Immature natural killer cell (primary cell): ENCODE measurements around the gene OR4K2. TPM values are rescaled to one million over a fixed set of nuclear protein-coding genes. Genes with fewer than 3 reads are reported as not detected.

ENCODE experiments used
- DNase-seq, 3 donors: peaks; one replicate each; pipeline ENCODE4 v3.0.0; 2022; ENCODE audit warnings: mixed read lengths in 1 of 3
- H3K27ac Mint-ChIP-seq, 6 donors: one replicate each; pipeline ENCODE4 v1.8.0; 2020; ENCODE audit warnings: mixed read lengths in 6 of 6, mild to moderate bottlenecking in 5 of 6, inconsistent platforms in 4 of 6, moderate library complexity in 3 of 6
- H3K27me3 Mint-ChIP-seq, 3 donors: one replicate each; pipeline ENCODE4 v1.8.0; 2020 to 2021; ENCODE audit warnings: low read depth in 3 of 3, mild to moderate bottlenecking in 3 of 3, mixed read lengths in 3 of 3, moderate library complexity in 3 of 3, inconsistent platforms in 1 of 3
- H3K36me3 Mint-ChIP-seq, 3 donors: one replicate each; pipeline ENCODE4 v1.8.0; 2020; ENCODE audit warnings: mixed read lengths in 3 of 3, inconsistent platforms in 2 of 3, mild to moderate bottlenecking in 2 of 3
- H3K4me1 Mint-ChIP-seq, 2 donors: one replicate each; pipeline ENCODE4 v1.8.0; 2020; ENCODE audit warnings: inconsistent platforms in 2 of 2, mild to moderate bottlenecking in 2 of 2, mixed read lengths in 2 of 2, moderate library complexity in 1 of 2
- H3K4me3 Mint-ChIP-seq, 5 donors: one replicate each; pipeline ENCODE4 v1.8.0; 2020; ENCODE audit warnings: mild to moderate bottlenecking in 5 of 5, mixed read lengths in 5 of 5, inconsistent platforms in 3 of 5, moderate library complexity in 3 of 5
- H3K9me3 Mint-ChIP-seq, 6 donors: one replicate each; pipeline ENCODE4 v1.8.0; 2020; ENCODE audit warnings: mild to moderate bottlenecking in 6 of 6, mixed read lengths in 6 of 6, inconsistent platforms in 4 of 6, moderate library complexity in 3 of 6
- polyA plus RNA-seq, 3 donors: library from polyadenylated mRNA; unstranded; fragments of 300-500 nt; fragmentation: Illumina TruSeq; gene quantifications; one replicate each; pipeline ENCODE4 v1.2.3, GENCODE V29; 2021

OR4K2 gene
- polyA plus RNA-seq, 3 donors from 2014 or later = not detected

DNA sequence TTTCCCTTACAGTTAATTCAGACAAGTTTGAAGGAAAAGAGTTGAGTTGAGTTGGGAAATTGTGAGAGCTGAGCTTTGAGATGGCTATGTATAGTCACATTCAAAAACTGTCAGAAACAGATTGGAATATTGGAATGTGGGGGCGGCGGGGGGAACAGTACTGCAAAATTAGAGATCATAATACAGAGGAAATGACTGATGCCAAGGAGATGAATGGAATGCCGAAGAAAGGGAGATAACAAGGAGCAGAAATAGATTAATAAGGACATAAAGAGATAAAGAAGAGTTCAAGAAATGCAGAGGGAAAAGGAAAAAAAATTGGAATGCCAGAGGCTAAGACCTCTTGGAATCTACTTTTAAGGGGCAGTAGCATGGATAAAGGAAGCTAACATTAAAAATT lies 42.3 kb downstream of the OR4K2 start:
- Mint-ChIP-seq H3K36me3 (no peaks in the 10 kb centered on the region), H3K9me3 (peaks cover 0 to 4% (median 0%) of the 10 kb centered on the region in 6 donors), H3K4me1 (no peaks in the 10 kb centered on the region), H3K27me3 (no peaks in the 10 kb centered on the region), H3K4me3 (no peak overlapping the region), H3K27ac (no peak overlapping the region)
- DNase-seq = no peak

DNA sequence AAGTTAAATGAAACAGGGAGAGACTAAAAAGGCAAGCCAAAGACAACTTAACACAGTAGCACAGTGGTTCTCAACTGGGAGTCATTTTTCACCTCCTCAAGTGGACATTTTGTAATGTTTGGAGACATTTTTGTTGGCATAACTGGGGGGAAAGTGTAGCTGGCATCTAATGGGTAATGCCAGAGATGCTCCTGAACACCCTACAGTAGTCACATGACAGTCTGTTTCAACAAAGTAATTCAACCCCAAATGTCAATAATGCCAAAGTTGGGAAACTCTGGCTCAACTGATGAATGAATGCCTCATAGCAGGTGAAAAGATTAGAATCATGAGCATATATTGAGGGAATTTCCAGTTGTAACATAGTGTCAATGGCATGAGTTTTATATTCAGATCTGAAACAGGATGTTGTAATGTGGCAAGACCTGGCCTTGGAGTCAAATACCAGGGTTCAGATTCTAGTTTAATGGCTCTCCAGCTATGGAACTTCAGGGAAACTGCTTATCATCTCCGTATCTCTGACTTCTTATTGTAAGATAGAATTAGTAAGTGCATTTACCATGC lies 43.1 kb downstream of the OR4K2 start:
- Mint-ChIP-seq H3K27me3 (no peaks in the 10 kb centered on the region), H3K9me3 (peaks cover 0 to 3% (median 0%) of the 10 kb centered on the region in 6 donors), H3K4me1 (no peaks in the 10 kb centered on the region), H3K36me3 (no peaks in the 10 kb centered on the region), H3K27ac (no peak overlapping the region), H3K4me3 (no peak overlapping the region)
- DNase-seq = no peak

DNA sequence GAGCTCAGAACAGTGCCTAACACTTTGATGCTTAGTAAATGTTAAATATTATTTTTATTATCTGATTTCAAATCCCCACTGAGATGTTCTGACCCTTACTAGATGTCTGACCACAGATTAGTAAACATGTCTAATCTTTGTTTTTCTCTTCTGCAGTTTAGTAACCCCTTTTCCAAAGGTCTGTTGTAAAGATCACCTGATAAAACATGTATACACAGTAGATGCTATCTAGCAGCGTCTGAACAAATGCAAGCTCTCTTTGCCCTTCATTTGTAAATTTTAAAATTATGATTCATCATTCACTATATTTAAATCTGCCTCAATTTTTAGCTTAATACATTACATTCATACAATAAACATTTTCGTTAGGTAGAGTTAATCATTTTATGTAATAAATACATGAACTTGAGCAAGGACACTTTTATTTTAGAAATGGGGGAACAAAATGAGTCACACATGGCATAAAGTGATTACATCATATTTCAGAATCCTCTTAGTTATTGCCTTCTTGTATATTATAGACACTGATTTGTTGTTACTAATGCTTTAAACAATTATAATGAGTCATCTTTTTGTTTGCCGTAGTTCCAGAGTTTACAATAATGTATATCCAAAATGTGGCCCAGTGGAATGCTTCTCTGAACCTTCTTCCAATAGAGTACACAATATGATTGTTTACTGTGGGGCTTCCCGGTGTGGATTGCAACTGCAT lies 43.8 kb downstream of the OR4K2 start:
- no peak overlapping the region for H3K4me3 Mint-ChIP-seq
- H3K27ac Mint-ChIP-seq = no peak overlapping the region
- H3K36me3 Mint-ChIP-seq = no peaks in the 10 kb centered on the region
- no peaks in the 10 kb centered on the region for H3K27me3 Mint-ChIP-seq
- H3K9me3 Mint-ChIP-seq = no peaks in the 10 kb centered on the region
- H3K4me1 Mint-ChIP-seq = no peaks in the 10 kb centered on the region
- DNase-seq = no peak

DNA sequence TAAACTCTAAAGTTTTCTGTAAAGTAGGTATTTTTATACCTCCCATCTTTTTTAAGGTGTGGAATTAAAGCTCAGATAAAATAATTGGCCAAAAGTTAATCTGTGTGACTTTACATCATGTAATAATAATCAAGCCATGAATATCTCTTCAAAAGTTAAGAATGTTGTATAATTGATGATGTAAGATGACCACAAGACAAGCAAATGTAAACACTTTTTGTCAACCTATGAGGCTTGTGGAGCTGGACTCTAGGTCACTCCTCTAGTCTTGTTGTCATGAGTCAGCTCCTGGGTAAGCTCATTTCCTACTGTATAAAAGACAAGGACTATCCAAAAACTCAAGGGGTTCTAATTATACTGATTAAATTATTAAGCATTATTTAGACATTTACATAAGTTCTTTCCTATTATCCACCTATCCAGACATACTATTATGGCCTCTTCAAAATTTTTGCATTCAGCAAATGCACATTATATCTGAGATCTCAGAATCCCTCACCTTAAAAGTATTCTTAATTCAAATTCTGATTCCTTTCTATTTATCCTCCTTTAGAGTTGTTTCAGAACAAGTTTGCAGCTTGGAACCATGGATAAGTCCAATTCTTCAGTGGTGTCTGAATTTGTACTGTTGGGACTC lies 45.2 kb downstream of the OR4K2 start, which contains the start of gene OR4K5:
Gene OR4K5, plus strand, starts transcription at position 587 of the 637 bp plus-strand sequence. Its CDS starts 0 bp downstream, at position 587.
- H3K36me3 Mint-ChIP-seq = no peaks in the 10 kb centered on the region
- DNase-seq = no peak
- H3K27me3 Mint-ChIP-seq = no peaks in the 10 kb centered on the region
- no peak within 1 kb of the TSS for H3K27ac Mint-ChIP-seq
- H3K9me3 Mint-ChIP-seq = peaks cover 0 to 2% (median 0%) of the 10 kb centered on the region in 6 donors
- H3K4me1 Mint-ChIP-seq = no peaks in the 10 kb centered on the region
- H3K4me3 Mint-ChIP-seq = no peak within 1 kb of the TSS

DNA sequence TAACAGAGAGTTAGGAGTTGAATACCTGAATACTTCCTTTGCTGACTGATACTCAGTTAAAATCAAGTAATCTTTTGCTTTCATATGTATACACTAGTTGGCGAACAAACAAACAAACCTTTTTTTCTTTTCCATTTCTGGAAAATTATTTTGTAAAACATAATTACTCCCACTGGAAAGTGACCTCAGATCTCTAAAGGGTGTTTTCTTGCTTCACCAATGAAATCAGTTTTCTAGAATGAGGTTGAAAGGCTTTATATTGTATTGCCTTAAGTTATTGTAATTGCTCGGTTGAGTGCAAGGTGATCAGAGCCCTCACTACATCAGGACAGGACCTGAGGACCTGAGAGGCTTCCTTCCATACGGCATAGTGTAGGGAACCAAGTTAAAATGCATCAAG lies 55.7 kb downstream of the OR4K2 start, which contains the start of gene OR4K1:
Gene OR4K1, plus strand, starts transcription at position 301 of the 400 bp plus-strand sequence. CDS start 4,750 bp downstream, outside the sequence.
- DNase-seq = no peak
- Mint-ChIP-seq H3K36me3 (no peaks in the 10 kb centered on the region), H3K27ac (no peak within 1 kb of the TSS), H3K27me3 (peaks cover 0 to 2% (median 2%) of the 10 kb centered on the region in 3 donors), H3K9me3 (peaks cover 0 to 12% (median 2%) of the 10 kb centered on the region in 6 donors), H3K4me1 (no peaks in the 10 kb centered on the region), H3K4me3 (no peak within 1 kb of the TSS)

Other genes with a start within 250 kb of the OR4K2 start
- not detected for gene OR11H2, start 161.3 kb upstream of the OR4K2 start, polyA plus RNA-seq
- not detected for gene OR4Q3, start 131.6 kb upstream of the OR4K2 start, polyA plus RNA-seq
- not detected for gene OR4M1, start 101.6 kb upstream of the OR4K2 start, polyA plus RNA-seq
- not detected for gene OR4N2, start 71.4 kb upstream of the OR4K2 start, polyA plus RNA-seq
- not detected for gene OR4K5, start 45.5 kb downstream of the OR4K2 start, polyA plus RNA-seq
- gene OR4K1, start 55.8 kb downstream of the OR4K2 start, polyA plus RNA-seq = not detected
- gene OR4K15, start 100.4 kb downstream of the OR4K2 start, polyA plus RNA-seq = not detected
- gene OR4Q2, start 127.0 kb downstream of the OR4K2 start, polyA plus RNA-seq = not detected
- not detected for gene OR4K14, start 144.2 kb downstream of the OR4K2 start, polyA plus RNA-seq
- gene OR4K13, start 160.9 kb downstream of the OR4K2 start, polyA plus RNA-seq = not detected
- gene OR4L1, start 184.9 kb downstream of the OR4K2 start, polyA plus RNA-seq = not detected
- not detected for gene OR4K17, start 235.6 kb downstream of the OR4K2 start, polyA plus RNA-seq